B cell (primary cell): ENCODE results near the gene TXLNA. TPM values are rescaled to one million over a fixed set of nuclear protein-coding genes. Genes with fewer than 3 reads are reported as not detected.

Experiments used
- ATAC-seq: fragments of 200-7000 bp; cut with Tn5 transposase; one replicate; pipeline ENCODE4 v1.10.0; 2021; ENCODE audit warnings: low read depth, mild to moderate bottlenecking, moderate number of reproducible peaks, moderate library complexity
- CTCF ChIA-PET: fragments of 350-600 bp; sonication (Branson Sonifier 250); formaldehyde crosslinking; loops from one replicate; lab custom pipeline; 2021; ENCODE audit warnings: antibody characterized with exemption, inconsistent platforms; lab: Charles Lee
- POLR2A ChIA-PET: fragments of 350-600 bp; sonication (Branson Sonifier 250); formaldehyde crosslinking; loops from one replicate; lab custom pipeline; 2021; ENCODE audit warnings: antibody characterized with exemption; lab: Charles Lee
- DNase-seq: peaks from one replicate; pipeline ENCODE4 v3.0.0; 2013
- H2AFZ ChIP-seq: 2 replicates; pipeline ENCODE4 v1.6.1; 2012; ENCODE audit warnings: mild to moderate bottlenecking, low read depth, low read length; ENCODE audit not compliant: insufficient read depth, poor library complexity, severe bottlenecking
- H3K27ac ChIP-seq, 2 donors: 1 replicate in 1 of 2; 2 replicates in 1 of 2; pipeline ENCODE4 v1.5.1; 2012 to 2013; ENCODE audit warnings: low read length in 2 of 2, mild to moderate bottlenecking in 2 of 2, moderate library complexity in 1 of 2
- H3K27me3 ChIP-seq, 4 experiments: fragments of 200-600 bp in 1 of 4; sonication (generic) in 1 of 4; replicated peaks in 1 of 4; 1 replicate in 2 of 4; 2 replicates in 2 of 4; pipeline versions ENCODE4 v1.6.1 to v1.7.0; 2013 to 2016; ENCODE audit warnings: low read length in 3 of 4, mild to moderate bottlenecking in 2 of 4, mixed read lengths in 1 of 4, moderate library complexity in 1 of 4; ENCODE audit not compliant: insufficient read depth in 4 of 4, control insufficient read depth in 3 of 4; ENCODE audit errors: control extremely low read depth in 1 of 4
- H3K36me3 ChIP-seq, 2 experiments: replicated peaks in 1 of 2; 1 replicate in 1 of 2; 2 replicates in 1 of 2; pipeline versions ENCODE4 v1.6.1 to v1.7.1; 2013; ENCODE audit warnings: low read length in 1 of 2; ENCODE audit not compliant: insufficient read depth in 2 of 2, control insufficient read depth in 1 of 2; ENCODE audit errors: control extremely low read depth in 1 of 2, extremely low read depth in 1 of 2
- H3K4me1 ChIP-seq, 2 donors: fragments of 200-600 bp in 1 of 2; sonication (generic) in 1 of 2; 1 replicate in 1 of 2; 2 replicates in 1 of 2; pipeline versions ENCODE4 v1.5.1 to v1.6.1; 2013 to 2017; ENCODE audit warnings: low read length in 2 of 2; ENCODE audit not compliant: control insufficient read depth in 2 of 2, insufficient read depth in 2 of 2
- H3K4me2 ChIP-seq: replicated peaks from 2 replicates; pipeline ENCODE3; 2012; ENCODE audit warnings: mild to moderate bottlenecking, low read depth, low read length; ENCODE audit not compliant: poor library complexity, severe bottlenecking
- H3K4me3 ChIP-seq, 5 experiments: fragments of 200-600 bp in 1 of 5; sonication (generic) in 1 of 5; 1 replicate in 3 of 5; 2 replicates in 2 of 5; pipeline versions ENCODE4 v1.5.1 to v1.7.0; 2011 to 2016; ENCODE audit warnings: low read length in 4 of 5, mild to moderate bottlenecking in 4 of 5, low read depth in 2 of 5, control low read depth in 1 of 5, moderate library complexity in 1 of 5; ENCODE audit not compliant: insufficient read depth in 1 of 5; ENCODE audit errors: control extremely low read depth in 1 of 5, extremely low read depth in 1 of 5
- H3K79me2 ChIP-seq: fragments of 200-600 bp; sonication (generic); one replicate; pipeline ENCODE4 v1.6.0; 2016; ENCODE audit warnings: low read length; ENCODE audit not compliant: control insufficient read depth, insufficient read depth
- H3K9ac ChIP-seq: fragments of 200-600 bp; sonication (generic); 2 replicates; pipeline ENCODE4 v1.6.1; 2017; ENCODE audit warnings: mild to moderate bottlenecking, low read length, moderate library complexity
- H3K9me3 ChIP-seq, 3 donors: one replicate each; pipeline versions ENCODE4 v1.6.1 to v1.7.1; 2013; ENCODE audit warnings: low read length in 2 of 3; ENCODE audit not compliant: control insufficient read depth in 2 of 3, insufficient read depth in 1 of 3; ENCODE audit errors: control extremely low read depth in 1 of 3
- H4K20me1 ChIP-seq: 2 replicates; pipeline ENCODE4 v1.6.0; 2012; ENCODE audit warnings: mild to moderate bottlenecking, low read length; ENCODE audit not compliant: insufficient read depth, control insufficient read depth, poor library complexity, severe bottlenecking
- H3K27ac Mint-ChIP-seq: one replicate; pipeline ENCODE4 v1.8.0; 2021; ENCODE audit warnings: mixed read lengths
- H3K27me3 Mint-ChIP-seq: one replicate; pipeline ENCODE4 v1.8.0; 2021; ENCODE audit warnings: mixed read lengths
- H3K4me1 Mint-ChIP-seq: one replicate; pipeline ENCODE4 v1.8.0; 2021; ENCODE audit warnings: mixed read lengths
- H3K4me3 Mint-ChIP-seq: one replicate; pipeline ENCODE4 v1.8.0; 2021; ENCODE audit warnings: mixed read lengths
- H3K9me3 Mint-ChIP-seq: one replicate; pipeline ENCODE4 v1.8.0; 2022; ENCODE audit warnings: mixed read lengths; ENCODE audit not compliant: insufficient read depth
- CTCF ChIP-seq: fragments of 200-600 bp; IDR thresholded peaks from one replicate; pipeline ENCODE4 v1.8.0; 2022; ENCODE audit warnings: antibody characterized with exemption, mild to moderate bottlenecking
- EZH2 ChIP-seq: IDR thresholded peaks from 2 replicates; pipeline ENCODE4 v1.6.1; 2012; ENCODE audit warnings: borderline replicate concordance, low read depth, mild to moderate bottlenecking, moderate library complexity, low read length; ENCODE audit not compliant: insufficient read depth, poor library complexity, severe bottlenecking
- WGBS: methylation state at CpG from one replicate; pipeline ENCODE4 v1.1.5; 2013; ENCODE audit warnings: missing lambda C conversion rate; ENCODE audit not compliant: insufficient coverage; 5-methylcytosine and 5-hydroxymethylcytosine counted together
- intact Hi-C: fragments of 100-400 bp; cut with micrococcal nuclease; formaldehyde crosslinking; loops from one replicate; pipeline ENCODE4 v1.10.0; 2022
- polyA plus RNA-seq: library from polyadenylated mRNA; depleted of rRNA; stranded (reverse); fragments of >200 nt; gene quantifications from 2 replicates; pipeline ENCODE4 v1.2.3, GENCODE V29; 2012
- total RNA-seq, 2 donors: library from RNA; stranded (reverse); fragments of 120-200 nt in 1 of 2; gene quantifications; 1 replicate in 1 of 2; 2 replicates in 1 of 2; pipeline versions ENCODE4 v1.2.3 to v1.2.4, GENCODE V29; 2013 to 2022

The TXLNA gene
- total and polyA plus RNA-seq, 2 donors (not counting 1 experiment from before 2014, with no cell fraction given): 23.0 to 38.3 TPM

GRCh38 chr1:32220746-32221580, 41.5 kb downstream of the TXLNA start:
- TF ChIP-seq EZH2 (no peak), CTCF (no peak)
- peak; percentile 55 for DNase-seq
- peak overlapping the region; percentile 98 for H3K27ac Mint-ChIP-seq
- Histone ChIP-seq H3K9me3 (no peaks in the 10 kb centered on the region), H3K9ac (peak overlapping the region; percentile 97), H3K4me2 (peak overlapping the region; percentile 87), H3K27me3 (no peaks in the 10 kb centered on the region), H3K4me3 (peak overlapping the region; percentile 61 to 99 (median 93)), H2AFZ (no peak overlapping the region), H3K36me3 (peaks cover 3 to 34% of the 10 kb centered on the region in 2 experiments), H3K79me2 (peaks cover 53% of the 10 kb centered on the region), H3K27ac (peak overlapping the region; percentile 72 to 94), H4K20me1 (peaks cover 8% of the 10 kb centered on the region), H3K4me1 (peaks cover 28 to 30% of the 10 kb centered on the region in 2 donors)
- no peaks in the 10 kb centered on the region for H3K27me3 Mint-ChIP-seq
- intact Hi-C loops: no loop called here
- WGBS: 100% methylated on average over 1 of the region's 4 CpGs
- peaks cover 43% of the 10 kb centered on the region for H3K4me1 Mint-ChIP-seq
- ChIA-PET POLR2A (interaction anchor here (0.9 to 1.3 kb wide), 3 partner anchors 21 to 115 kb away, joined by 3 to 4 read pairs (median 4); partner anchors contain the start of genes CCDC28B and MARCKSL1), CTCF (interaction anchor here (0.7 to 3.6 kb wide), 7 partner anchors 9 to 181 kb away, joined by 3 to 15 read pairs (median 3); partner anchors contain the start of gene TXLNA)
- peak overlapping the region; percentile 97 for H3K4me3 Mint-ChIP-seq
- no peaks in the 10 kb centered on the region for H3K9me3 Mint-ChIP-seq
- peak; percentile 39 for ATAC-seq

- no peaks in the 10 kb centered on the region for H3K27me3 ChIP-seq
- peaks cover 8% of the 10 kb centered on the region for H4K20me1 ChIP-seq
- H3K9me3 Mint-ChIP-seq: no peaks in the 10 kb centered on the region
- peaks cover 43% of the 10 kb centered on the region for H3K4me1 Mint-ChIP-seq
- POLR2A ChIA-PET: interaction anchor here (0.6 to 1.5 kb wide), 6 partner anchors 16 to 207 kb away, joined by 3 to 4 read pairs (median 4); partner anchors contain the start of genes CCDC28B, IQCC and MARCKSL1
- TF ChIP-seq EZH2 (no peak), CTCF (no peak)
- no peaks in the 10 kb centered on the region for H3K27me3 Mint-ChIP-seq
- CTCF ChIA-PET: interaction anchor here (3.6 kb wide), 1 partner anchor 18 kb away, joined by 15 read pairs; no protein-coding TSS in a partner anchor
- H3K4me3 ChIP-seq: peak overlapping the region; percentile 61 to 99 (median 93)
- peak overlapping the region; percentile 80 for H2AFZ ChIP-seq
- H3K4me1 ChIP-seq: peaks cover 28 to 30% of the 10 kb centered on the region in 2 donors
- peak overlapping the region; percentile 98 for H3K27ac Mint-ChIP-seq
- peak overlapping the region; percentile 72 to 94 for H3K27ac ChIP-seq
- DNase-seq: no peak
- ATAC-seq: no peak
- 16% methylated on average over 11 of the region's 13 CpGs for WGBS
- peaks cover 3 to 35% of the 10 kb centered on the region in 2 experiments for H3K36me3 ChIP-seq
- H3K4me2 ChIP-seq: peak overlapping the region; percentile 87
- H3K9me3 ChIP-seq: no peaks in the 10 kb centered on the region
- intact Hi-C loops: no loop called here
- H3K9ac ChIP-seq: peak overlapping the region; percentile 97
- H3K79me2 ChIP-seq: peaks cover 53% of the 10 kb centered on the region
- H3K4me3 Mint-ChIP-seq: peak overlapping the region; percentile 97
These were observed 42.1 kb downstream of the TXLNA start for GRCh38 chr1:32221581-32221979.
